ENCODE measurements around the gene HSPA13.
"Not testable (repeated sequence)": the region's sequence is repeated elsewhere in the genome, so short reads cannot be mapped to it uniquely, and the experiment has no call there.

HSPA13 gene, protein sequence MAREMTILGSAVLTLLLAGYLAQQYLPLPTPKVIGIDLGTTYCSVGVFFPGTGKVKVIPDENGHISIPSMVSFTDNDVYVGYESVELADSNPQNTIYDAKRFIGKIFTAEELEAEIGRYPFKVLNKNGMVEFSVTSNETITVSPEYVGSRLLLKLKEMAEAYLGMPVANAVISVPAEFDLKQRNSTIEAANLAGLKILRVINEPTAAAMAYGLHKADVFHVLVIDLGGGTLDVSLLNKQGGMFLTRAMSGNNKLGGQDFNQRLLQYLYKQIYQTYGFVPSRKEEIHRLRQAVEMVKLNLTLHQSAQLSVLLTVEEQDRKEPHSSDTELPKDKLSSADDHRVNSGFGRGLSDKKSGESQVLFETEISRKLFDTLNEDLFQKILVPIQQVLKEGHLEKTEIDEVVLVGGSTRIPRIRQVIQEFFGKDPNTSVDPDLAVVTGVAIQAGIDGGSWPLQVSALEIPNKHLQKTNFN

DNA sequence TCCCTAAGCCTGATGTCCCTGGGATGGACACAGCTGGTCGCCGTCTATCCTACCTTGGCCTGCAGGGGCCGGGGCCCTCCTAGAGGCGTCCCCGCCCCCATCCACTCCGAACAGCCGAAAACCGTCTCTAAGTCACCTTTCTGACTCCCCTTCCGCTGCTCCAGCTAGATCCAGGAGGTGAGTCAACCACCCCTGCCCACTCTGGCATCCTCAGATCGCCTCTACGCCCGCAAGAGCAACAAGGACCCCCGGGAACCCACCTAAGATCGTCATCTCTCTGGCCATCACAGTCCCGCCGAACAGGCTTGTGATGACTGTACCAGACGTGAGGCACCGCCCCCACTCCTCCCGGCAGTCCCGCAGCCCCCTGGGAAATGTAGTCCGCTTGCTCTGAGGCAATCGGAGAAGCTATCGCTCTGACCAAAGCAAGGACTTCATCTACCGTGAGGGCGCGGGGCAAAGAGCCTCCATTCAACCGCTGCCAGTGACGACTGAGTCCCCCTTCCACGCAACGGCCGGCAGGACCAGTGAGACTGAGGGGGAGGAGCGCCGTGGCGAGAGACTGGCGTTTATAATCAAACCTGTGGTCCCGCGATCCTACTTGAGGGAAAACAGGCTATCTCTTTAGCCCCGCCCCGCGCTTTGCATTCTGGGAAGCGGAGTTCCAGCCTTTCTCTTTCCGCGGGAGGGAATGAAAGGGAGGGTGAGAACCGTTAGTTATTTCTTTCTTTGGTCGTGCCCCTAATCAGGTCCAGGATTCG, at the start of gene HSPA13:
HSPA13 (minus strand) TSS at position 312 of the 761 bp plus-strand sequence; CDS start at position 285, 27 bp downstream.
- DNase-seq: peak; percentile 98 to 99

DNA sequence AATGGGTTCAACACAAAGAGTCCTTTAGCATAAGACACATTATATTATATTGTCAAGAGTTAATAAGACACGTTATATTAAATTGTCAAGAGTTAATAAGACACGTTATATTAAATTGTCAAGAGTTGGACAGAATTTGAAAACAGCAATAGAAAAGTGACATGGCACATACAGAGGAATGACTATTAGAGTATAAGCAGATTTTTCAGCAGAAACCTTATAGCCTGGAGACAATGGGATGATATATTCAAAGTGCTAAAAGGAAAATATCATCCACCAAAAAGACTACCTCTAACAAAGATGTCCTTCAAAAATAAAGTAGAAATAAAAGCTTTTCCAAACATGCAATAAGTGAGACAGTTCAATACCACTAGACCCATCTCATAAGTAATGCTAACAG, 36.0 kb upstream of the HSPA13 start:
- no peak for DNase-seq

DNA sequence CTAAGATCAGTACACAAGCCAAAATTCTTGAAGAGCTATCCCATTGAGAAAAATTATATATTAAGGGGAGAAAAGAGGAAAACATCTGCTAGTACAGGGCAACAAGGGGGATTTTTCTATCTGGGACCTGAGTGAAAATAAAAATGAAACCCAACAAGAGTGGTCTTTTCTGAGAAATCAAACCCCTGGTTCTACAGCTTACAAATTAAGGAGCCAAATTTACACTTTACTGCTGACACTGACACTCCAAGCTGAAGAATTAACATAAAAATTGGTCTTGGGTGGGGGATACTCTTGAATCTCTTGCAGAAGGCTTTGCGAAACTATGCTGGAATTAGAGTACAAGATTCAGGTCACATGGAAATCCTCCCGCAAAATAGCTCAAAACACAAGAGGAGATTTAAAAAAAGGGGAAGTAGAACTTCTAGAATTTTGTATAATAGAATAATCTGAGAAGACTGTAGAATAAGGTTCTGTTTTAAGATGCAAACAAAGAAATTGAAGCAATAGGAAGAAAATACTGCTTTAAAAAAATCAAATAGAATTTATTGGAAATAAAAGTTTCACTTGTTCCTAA, 32.1 kb upstream of the HSPA13 start:
- DNase-seq: no peak

DNA sequence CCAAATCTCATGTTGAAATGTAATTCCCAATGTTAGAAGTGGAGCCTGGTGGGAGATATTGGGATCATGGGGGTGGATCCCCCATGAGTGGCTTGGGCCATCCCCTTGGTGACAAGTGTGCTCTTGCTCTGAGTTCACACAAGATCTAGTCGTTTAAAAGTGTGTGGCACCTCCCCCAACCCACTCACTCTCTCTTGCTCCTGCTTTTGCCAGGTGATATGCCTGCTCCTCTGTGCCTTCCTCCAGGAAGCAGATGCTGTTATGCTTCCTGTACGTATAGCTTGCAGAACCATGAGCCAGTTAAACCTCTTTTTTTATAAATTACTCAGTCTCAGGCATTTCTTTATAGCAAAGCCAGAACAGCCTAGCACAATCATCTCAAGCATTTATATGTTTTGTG, 23.0 kb upstream of the HSPA13 start:
- no peak for DNase-seq

DNA sequence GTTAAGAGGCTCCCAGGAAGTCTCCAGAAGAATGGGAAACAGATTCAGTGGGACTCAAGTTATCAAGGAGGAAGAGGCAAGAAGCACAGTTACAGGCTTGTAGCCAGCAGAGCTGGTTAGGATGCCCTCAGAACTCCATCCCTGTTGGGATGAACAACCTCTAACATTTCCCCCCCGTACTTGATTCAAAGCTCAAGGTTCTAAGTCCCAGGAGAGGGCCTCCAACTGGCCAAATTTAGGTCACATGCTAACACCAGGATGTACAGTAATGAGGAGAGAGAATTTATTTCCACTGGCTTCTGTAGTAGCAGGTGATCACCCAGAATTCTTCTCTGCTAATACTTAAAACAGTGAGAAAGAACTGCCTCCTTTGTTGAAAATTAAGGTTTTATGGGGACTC, 22.3 kb upstream of the HSPA13 start:
- no peak for DNase-seq

DNA sequence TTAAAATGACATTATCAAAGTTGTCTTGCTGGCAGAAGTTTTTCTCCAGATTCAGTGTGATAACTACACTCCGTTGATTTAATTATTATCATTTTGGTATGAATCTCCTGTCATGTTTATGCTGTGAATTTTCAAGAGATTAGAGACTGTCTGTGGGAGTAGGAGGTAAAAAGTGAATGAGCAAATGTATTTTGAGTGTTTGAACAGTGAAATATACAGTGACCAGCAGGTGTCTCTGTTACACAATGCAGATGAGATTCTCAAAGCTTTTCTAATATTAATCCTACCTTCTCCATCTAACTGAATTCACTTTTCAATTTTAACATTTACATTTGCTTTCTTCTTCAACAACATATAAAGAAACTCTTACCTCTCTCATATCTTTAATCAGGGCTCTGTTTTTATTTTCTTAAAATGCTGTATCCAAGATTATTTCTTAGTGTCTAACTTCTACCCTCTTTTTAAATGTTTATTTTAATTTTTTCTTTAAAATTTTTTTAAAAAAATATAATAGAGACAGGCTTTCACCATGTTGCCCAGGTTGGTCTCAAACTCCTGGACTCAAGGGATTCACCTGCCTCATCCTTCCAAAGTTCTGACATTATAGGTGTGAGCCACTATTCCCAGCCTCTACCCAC, 20.9 kb upstream of the HSPA13 start:
- DNase-seq: no peak

DNA sequence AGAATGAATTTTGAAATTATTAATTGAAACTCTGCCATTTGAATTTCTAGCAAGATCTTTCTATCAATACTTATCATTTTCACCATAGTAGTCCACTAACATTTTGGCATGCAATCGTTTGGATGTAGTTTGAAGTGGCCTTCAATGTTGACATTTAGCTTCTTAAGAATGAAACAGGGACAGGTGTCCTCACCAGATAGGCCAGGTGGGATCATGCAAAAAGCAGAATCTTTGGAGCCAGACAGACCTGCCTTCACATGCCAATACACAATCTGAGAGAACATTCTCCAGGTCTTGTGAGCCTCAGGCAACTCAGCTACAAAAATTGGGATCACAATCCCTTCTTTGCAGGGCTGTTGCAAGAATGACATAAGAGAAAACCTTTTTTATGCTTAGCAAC, 18.3 kb upstream of the HSPA13 start:
- no peak for DNase-seq

DNA sequence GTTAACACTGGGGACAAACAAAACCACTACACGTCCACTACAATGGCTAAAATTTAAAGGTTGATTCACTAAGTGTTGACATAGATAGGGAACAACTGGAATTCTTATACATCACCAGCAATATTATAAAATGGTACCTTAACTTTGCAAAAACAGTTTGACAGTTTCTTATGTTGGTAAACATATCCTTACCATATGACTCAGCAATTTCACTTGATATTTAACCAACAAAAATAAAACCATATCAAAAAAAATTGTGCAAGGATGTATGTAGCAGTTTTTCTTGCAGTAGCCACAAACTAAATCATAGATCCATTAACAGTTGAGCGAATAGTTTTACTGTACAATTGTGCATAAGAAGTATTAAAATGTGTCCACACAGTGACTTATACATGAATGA, 5.3 kb upstream of the HSPA13 start:
- no peak for DNase-seq

DNA sequence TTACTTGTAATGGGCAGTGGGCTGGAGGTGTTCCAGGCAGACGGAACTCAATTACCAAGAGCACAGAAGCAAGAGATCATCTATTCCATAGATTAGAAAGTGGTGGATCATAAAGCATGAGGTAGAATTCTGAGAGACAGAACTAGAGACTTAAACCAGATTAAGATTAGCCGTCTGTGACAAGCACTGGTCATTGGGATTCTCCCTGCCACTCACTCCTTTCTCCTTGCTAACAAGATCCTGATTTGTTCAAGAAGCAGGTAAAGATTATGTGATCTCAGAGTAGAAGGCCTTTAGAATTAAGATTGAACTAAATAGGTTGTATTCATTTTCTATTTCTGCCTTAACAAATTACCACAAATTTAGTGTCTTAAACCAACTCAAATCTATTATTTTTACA, 1.5 kb upstream of the HSPA13 start:
- no peak for DNase-seq

DNA sequence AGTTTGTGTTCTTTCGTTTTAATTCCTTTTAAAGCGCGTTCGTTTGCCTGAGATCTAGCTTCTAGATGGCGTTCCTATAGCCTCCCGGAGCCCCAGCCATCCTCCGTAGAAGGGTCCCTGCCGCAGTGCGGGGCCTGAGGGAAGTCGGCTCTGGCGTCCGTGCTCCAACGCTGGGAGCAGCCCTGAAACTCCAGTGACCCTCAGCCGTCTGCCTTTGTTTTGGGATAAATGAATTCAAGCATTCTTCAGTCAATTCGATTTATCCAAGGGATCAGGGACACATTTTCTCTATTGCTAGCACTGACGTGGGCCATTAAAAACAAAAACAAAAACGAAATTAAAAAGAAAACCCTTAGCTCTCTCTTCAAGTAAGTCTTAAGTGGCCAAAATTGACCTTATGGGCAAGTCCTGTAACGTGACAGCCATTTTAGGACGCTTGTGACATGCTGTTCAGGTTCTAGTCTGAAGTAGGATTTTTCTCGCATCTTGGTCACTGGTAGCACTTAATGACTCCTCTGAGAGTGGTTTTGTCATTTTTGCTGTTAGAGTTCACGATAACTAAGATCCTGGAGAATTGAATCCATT, 742 bp upstream of the HSPA13 start:
- peak in 1 of 2 experiments; percentile 7 for DNase-seq

DNA sequence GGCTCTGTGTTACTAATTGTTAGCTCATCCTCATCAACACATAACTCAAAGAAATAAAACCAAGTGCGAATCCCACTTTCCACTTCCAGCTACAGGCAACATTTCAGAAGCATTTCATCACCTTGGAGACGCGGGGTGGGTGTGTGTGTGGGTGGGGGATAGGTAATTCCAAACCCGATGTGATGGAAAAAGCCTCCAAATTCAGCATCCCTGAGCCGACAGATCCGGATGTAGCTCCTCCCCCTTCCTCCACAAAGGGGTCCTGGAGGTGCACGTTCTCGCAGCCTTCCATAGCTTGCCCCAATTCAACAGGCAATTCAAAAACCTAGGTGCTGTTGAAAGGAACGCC, 486 bp downstream of the HSPA13 start:
- DNase-seq: peak; percentile 40 to 52

DNA sequence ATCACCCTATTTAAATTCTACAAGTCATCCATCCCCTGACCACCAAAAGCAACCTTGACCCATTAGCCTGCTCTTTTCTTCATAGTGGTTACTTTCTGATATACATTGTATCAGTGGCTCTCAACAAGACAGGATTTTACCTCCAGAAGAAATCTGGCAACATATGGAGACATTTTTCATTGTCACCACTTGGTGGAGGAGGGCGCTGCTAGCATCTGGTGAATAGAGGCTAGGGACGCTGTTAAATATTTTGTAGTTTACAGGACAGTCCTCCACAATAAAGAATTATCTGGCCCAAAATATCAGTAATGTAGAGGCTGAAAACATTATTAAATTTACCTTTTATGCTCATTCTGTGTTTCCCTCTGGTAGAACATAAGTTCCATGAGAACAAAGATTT, 6.1 kb downstream of the HSPA13 start:
- no peak for DNase-seq

DNA sequence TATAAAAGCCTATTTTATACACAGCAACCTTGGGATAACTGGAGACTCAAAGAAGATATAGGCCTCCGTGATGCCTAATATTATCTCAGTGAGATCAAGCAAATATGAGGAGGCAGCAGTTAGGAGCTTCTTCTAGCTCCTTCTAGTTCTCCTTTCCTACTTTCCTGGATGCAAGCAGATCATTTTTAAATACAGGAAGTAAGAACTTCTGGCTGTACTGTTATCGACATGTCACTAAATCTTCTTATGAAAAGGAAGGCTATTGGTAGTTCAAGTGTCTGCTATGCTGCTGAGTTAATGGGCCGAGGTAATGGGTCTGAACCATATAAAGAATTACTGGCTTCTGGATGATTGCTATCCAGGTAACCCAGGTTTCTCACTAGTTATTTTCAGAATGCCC, 15.9 kb downstream of the HSPA13 start:
- no peak for DNase-seq

DNA sequence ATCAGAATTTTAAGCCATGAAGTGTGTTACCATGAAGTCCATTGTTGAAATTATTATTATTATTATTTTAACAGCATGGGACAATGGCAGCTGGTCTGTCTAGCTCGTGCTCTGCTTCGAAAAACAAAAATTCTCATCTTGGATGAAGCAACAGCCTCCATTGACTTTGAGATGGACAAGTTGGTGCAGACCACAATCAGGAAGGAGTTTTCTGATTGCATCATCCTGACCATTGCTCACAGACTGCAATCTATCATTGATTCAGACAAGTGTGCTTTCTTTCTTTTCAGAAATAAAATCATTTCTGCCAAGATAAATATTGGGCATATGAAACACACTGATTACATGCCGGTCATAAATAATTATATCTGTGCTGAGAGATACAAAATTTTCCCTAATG, 21.0 kb downstream of the HSPA13 start:
- no peak for DNase-seq

DNA sequence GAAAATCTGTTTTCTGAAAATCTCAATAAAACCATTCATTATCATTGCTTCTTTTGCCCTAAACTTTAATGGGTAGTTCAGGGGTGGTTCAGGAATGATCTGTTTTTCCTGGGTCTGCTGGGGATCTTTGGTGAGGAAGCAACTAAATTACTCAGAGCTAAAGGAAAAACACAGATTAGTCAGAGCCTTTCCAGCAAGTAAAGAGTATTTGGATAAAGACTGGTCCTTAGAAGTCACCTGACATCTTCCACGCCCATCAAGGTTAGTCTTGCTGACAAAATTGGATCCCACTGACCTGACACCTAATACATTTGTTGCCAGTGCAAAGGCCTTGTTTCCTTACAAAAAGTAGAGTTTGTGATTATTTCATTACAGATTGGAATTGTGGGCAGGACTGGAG, 24.2 kb downstream of the HSPA13 start:
- no peak for DNase-seq

DNA sequence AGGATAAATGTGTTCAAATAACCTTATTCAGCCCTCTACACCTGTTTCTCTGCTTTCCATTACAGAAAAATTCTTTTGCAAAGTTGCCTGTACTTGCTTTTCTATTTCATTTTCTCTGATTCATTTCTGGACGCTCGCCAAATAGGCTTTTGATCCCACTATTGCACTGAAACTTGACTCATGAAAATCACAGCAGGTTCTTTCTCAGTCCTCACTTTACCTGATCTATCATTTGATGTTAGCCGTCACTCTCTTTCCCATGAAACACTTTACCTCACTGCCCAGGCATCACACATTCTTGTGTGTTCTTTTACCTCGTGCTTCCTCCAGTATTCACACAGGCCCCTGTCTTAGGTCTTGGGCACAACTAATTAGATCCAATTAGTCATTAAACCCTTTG, 26.2 kb downstream of the HSPA13 start:
- no peak for DNase-seq

DNA sequence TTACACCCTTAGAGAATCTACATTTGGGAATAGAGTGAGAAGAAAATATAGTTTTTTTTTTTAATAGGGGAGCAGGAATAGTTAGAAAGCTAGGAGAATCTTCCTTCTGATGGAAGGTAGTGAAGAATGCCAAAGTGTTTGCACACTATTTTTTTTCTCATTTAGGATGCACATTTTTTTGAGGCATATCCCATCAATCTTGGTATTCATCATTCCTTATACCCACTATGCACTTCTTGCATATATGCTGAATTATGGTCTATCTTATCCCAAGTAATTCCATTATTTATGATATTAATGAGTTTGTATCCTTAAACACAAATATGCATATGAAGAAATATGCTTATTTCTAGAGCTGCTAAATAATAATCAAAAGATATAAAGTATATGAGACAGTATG, 28.4 kb downstream of the HSPA13 start:
- no peak for DNase-seq

DNA sequence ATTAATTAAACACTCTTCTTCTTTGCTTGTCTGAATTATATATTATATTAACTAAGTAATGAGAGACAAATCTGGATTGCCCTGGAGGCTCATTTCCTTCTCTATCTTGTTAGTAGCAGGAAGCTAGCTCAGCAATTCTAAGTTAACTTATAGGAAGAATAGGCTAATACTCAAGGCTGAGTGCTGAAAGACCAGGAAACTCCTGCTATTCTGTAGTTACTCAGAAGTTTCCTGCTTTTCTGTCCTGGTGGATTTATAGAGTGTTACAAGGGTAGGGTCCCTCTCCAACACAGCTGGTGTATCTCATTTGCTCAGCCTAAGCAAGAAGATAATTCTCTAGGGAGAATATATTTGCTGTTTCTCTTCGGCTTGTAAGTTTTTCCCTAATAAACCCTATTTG, 29.2 kb downstream of the HSPA13 start:
- DNase-seq: no peak

DNA sequence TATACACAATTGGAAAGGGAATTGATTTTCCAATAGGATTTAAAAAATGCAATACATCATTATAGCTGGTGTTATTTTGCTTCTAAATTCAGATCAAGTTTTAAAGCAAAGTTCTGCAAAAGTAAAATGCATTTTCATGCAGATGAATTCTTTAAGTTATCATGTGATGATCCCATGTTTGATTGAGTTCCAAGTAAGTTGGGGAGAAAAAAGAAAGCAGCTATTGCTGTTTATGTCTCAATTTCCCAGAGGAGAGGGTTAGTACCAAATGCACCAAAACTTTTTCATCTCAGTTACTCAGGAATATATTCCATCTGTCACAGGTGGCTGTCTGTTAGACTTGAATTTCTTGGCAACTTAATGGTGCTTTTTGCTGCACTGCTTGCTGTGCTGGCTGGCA, 29.7 kb downstream of the HSPA13 start:
- DNase-seq: no peak

DNA sequence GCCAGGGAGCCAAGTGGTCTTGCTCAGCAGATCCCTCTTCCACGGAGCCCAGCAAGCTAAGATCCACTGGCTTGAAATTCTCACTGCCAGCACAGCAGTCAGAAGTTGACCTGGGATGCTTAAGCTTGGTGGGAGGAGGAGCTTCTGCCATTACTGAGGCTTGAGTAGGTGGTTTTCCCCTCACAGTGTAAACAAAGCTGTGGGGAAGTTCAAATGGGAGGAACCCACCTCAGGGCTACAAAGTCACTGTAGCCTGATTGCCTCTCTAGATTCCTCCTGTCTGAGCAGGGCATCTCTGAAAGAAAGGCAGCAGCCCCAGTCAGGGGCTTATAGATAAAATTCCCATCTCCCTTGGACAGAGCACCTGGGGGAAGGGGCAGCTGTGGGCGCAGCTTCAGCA, 55.6 kb downstream of the HSPA13 start:
- DNase-seq: not testable (repeated sequence)

DNA sequence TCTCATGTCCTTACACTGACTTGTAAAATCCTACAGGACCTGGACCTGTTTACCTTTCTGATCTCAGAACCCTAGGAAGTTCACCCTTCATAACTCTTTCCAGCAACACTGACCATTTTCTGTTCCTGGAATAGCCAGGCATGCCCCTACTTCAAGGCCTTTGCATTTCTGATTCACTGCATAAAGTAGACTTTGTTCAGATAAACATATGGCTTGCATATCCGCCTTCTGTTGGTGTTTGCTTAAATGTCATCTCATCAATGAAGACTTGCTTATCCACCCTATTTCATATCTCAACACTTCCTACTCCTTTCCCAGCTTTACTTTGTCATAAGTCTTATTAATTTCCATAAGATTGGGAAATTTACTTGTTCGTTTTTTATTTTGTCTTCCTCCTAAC, 57.4 kb downstream of the HSPA13 start:
- DNase-seq: no peak

All from activated CD4-positive, alpha-beta T cell treated with anti-CD3 and anti-CD28 coated beads, Interleukin-2, amount 50 U/mL, for 48 hours (primary cell).